GM19324 (cell line): ENCODE measurements around the gene GNAT2.

Source experiments
- ATAC-seq: cut with Tn5 transposase; IDR thresholded peaks from one replicate; pipeline ENCODE4 v1.9.1; 2021; ENCODE audit warnings: mild to moderate bottlenecking, moderate library complexity; ENCODE audit not compliant: unreplicated experiment, low FRiP score

Gene GNAT2

DNA sequence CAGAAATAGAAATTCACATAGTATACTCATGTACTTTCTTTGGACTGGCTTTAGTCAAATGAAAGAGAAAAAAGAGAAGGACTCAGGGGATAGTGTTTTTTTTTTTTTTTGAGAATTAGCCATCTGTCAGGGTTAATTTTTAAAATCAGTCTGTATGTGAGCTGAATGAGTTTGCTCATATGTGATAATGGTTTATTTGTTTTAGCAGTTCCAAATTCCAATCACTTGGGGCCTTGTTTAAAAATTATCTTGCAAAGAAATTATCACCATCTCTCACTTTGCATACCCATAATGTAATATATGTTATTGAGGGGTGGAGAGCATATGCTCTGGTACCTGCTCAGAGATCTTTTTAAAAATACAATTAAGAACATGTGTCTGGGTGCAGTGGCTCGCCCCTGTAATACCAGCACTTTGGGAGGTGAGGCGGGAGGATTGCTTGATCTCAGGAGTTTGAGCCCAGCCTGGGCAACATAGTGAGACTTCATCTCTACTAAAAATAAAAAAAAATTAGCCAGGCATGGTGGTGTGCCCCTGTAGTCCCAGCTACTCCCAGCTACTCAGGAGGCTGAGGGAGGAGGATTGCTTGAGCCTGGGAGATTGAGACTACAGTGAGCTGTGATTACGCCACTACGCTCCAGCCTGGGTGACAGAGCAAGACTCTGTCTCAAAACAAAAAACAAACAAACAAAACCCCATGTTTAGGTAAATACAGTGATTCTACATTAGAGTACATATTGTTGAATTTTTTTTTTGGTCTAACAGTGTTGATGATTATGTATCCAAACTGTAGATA lies 51.3 kb downstream of the GNAT2 start:
- no peak for ATAC-seq

DNA sequence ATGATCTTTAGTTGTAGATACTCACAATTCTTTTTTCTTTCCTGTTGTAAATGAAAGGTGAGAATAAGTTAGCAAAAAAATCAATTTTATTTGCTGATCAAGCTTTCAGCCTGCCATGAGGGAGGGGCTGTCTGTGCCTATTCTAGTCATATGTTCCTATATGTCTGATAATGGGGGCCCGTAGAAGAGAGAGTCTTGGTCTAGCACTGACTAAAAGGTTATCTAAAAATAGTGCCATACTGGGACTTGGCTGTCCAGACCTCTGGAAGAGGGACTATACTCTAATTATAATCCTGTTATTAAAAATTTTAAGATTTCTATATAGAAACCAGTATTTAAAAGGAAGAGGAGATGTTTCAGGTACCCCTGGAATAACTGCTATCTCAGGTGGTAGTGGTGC lies 52.4 kb downstream of the GNAT2 start:
- ATAC-seq: no peak

DNA sequence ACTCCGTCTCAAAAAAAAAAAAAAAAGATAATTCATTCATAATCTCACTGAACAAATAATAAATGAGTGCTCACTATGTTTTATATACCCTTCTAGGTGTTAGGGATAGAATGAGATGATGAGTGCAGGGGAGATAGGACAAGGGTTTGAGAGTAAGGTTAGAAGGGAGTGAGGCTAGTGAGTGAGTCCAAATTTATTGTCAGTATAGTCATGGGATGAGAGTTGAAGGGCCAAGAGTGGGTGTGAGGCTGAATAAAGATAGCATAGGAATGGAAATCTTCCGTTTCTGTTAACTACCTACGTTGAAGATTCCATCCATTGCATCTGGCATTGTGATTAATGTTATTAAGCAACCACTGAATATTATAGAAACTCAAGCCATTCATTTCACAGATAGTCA lies 54.2 kb downstream of the GNAT2 start:
- no peak for ATAC-seq

DNA sequence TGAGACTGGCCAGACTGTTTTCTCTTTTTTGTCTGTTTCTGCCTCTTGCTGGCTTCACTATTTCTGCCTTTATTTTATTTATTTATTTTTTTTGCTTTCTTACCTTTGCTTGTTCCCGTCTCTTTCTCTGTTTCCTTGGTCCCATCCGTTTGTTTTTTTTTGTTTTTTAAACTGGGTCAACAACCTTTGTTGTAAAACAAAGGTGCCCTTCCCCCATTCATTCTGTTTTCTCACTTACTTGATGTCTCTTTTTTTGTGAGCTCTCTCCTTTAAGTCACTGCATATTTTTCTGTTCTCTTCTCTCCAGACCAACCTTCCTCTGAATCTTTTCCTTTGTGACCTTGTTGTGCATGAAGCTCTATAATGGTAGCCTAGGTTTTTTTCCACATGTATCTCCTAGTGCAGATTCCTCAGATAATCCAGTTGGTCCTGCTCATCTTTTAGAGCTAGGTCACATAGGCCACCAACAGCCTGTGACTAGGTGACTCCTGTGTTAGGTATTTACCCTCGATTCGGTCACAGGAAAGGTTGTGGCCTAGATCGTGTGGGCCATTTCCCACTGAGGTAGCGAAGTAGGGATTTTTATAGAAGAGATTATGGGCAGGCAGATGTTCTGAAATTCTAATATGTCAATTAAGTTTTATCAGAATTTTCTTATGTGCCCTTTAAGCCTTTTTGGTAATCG lies 55.1 kb downstream of the GNAT2 start:
- no peak for ATAC-seq

DNA sequence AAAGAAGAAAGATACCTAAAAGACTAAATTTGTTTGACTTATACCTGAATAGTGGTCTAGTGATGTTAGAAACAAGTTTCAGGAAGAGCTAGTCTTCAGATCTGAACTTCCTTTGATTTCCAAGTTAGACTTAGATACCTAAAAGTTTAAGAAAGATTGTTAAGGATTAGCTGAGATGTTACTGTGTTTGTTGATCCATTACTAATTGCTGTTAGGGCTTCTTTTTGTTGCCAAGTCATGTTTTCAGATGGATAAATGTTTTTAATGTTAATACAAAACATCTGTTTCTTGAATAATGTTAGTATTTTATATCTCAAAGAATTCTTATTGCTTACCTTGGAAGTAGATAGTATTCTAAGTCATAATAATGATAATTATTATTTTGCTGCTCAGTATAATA lies 59.4 kb downstream of the GNAT2 start:
- ATAC-seq: no peak

DNA sequence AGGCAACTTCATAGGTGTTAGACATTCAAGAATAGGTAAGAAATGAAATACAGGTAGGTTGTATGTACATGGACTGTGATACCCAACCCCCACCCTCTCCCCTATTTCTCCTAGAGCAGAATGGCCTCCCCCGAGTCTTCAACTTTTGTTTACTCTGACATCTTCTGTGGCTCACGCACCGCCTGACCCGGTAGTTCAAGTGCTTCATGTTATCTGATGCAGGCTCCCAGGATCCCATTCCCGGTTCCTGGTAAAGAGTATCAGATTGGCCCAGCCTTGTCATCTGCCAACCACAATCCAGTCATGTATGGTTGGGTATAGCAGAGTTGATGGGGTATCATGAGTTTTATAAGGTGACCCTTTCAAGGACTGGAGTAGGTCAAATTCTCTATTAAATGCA lies 61.9 kb downstream of the GNAT2 start:
- no peak for ATAC-seq

DNA sequence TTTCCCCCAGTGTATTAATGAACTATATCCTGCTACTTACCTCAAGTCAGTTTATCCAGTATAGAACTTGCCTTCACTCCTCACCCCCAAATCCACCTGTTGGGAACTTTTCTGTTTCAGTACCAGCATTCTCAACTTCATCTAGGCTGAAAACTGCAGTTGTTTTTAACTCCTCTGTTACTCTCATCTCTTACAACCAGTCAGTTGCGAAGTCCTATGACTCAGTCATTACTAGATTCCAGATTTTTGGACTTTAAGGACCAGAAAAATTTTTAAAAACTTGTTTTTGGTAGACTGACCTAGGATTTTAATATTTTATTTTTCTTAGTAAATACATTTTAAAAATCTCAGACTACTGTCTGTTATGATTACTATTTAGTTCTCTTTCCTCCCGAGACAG lies 62.9 kb downstream of the GNAT2 start:
- ATAC-seq: no peak
